GM19452 (cell line): ENCODE results near the gene MAN2A1.
"Not testable (repeated sequence)": the region's sequence is repeated elsewhere in the genome, so short reads cannot be mapped to it uniquely, and the experiment has no call there.

ENCODE experiments used
- ATAC-seq: cut with Tn5 transposase; IDR thresholded peaks from one replicate; pipeline ENCODE4 v1.9.1; 2021; ENCODE audit not compliant: unreplicated experiment

Gene MAN2A1

GRCh38 chr5:109857405-109858031 lies 167.8 kb downstream of the MAN2A1 start:
- ATAC-seq, result no peak

- no peak for ATAC-seq
These were observed 169.8 kb downstream of the MAN2A1 start for GRCh38 chr5:109859537-109859936.

- ATAC-seq, result no peak
These were observed 172.6 kb downstream of the MAN2A1 start for GRCh38 chr5:109862301-109862700.

DNA sequence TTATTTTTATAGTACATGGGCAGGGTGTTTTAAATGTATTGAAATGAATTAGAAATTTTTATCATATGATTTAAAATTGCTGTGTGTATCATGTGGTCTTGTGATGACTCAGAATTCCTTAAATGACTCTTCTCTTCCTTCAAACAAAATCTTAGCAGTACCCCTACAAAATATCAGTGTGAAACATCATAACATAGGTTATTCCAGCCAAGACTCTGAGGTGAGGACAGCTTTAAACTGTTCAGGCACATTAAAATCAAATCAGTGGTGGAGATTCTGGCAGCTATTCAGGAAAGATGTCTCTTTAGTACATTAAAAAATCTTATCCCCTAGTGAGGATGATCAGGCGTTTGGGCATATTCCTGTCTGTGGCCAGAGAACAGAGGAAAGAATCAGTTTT lies 174.0 kb downstream of the MAN2A1 start:
- no peak for ATAC-seq

DNA sequence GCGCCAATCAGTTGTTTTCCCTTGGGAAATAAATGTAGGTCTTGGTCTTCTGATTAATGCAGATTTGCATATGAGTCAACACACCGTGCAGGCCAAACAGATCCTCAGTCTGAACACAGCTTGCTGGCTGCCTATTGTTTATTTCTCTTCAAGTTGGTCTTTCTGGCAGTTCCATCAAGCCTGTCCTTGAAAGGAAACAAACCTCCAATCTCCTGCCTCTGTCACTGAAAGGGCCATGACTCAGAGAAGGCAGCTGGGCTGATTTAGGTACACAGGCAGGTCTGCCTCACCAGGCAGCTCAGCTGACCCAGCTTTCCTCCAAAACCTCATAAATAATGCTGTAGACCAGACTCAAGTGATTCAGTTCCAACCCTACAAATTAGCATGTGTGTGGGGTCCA lies 175.9 kb downstream of the MAN2A1 start:
- ATAC-seq, result no peak

DNA sequence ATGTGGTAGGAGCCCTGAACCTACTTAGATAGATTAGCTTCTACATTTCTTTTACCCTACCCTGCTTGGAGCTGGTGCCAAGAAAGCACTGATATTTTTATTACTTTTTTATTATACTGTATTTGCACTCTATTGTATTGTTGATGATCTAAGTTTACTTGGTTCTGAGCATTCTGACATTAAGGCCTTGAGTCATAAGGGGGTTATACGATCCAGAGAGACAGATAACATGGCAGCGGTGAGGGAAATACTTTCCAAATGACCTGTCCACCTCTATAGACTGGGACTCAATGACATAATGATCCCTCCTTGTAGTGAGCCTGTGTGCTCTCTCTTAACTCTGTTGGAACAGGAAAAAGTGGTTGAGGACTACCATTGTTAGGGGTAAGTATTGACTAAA lies 176.3 kb downstream of the MAN2A1 start:
- no peak for ATAC-seq

GRCh38 chr5:109868737-109869136 lies 179.0 kb downstream of the MAN2A1 start:
- no peak for ATAC-seq

DNA sequence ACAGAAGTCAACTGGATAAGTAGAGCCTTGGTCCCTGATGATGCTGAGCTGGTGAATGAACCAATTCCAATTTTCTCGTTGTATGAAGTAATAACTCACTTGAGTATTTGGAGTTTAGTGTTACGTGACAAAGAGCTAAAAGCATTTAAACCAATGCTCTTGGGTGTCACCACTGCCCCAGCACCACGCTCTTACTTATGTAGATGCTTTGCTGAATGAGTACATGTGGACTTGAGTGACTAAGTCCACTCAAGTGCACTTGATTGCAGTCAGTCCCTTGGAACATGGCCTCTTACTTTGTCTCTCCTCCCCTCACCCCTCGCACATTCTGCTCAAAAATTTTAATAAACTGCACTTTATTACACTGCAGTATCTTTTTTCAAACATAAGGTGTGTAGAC lies 184.0 kb downstream of the MAN2A1 start:
- no peak for ATAC-seq

DNA sequence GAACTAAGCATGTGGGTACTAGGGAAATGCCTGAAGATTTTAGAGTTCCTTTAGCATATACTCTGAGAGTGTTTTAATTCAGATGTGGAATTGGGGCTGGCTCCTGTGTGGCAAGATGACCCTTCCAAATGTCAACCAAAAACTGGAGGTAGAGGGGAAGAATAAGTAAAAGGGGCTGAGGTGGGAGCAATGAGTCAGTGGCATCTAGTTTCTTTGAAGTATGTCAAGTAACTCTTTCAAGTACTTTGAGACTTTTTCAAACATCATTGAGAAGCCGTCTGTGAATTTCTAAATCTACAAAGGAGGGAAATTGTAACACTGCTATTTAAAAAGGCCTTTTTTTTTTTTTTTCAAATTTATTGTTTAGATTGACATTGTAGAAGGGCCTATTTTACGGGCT lies 184.4 kb downstream of the MAN2A1 start:
- ATAC-seq, result no peak

DNA sequence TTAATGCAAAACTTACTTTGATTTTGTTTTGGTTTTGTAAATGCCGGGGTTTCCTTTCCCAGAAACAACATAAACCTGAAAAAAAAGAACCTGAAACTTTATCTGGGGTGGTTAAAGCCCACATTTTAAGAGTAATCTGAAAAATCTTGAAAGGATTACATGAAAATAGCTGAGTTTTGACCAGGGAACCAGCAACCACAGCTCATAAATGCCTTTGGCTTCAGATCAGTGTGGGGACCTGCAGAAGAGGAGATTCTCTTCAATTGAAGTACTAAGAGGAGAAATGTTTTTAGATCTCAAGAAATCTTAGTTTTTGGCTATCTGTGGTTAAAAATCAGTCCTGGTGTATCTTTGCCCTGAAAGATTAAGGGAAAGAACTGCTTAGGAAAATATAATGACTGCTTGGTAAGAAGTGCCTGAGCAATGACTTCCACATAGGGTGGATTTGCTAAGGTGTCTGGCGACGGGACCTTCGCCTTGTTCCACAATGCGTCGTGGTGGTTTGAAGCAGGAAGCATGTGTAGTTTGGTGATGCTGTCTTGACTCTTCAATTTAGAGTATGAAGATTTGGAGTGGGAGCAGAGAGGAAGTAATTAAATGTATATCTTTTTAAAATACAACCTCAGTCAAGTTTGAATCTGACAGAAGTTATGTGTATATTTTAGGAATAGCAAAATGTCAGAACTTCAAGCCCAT lies 186.5 kb downstream of the MAN2A1 start:
- no peak for ATAC-seq

DNA sequence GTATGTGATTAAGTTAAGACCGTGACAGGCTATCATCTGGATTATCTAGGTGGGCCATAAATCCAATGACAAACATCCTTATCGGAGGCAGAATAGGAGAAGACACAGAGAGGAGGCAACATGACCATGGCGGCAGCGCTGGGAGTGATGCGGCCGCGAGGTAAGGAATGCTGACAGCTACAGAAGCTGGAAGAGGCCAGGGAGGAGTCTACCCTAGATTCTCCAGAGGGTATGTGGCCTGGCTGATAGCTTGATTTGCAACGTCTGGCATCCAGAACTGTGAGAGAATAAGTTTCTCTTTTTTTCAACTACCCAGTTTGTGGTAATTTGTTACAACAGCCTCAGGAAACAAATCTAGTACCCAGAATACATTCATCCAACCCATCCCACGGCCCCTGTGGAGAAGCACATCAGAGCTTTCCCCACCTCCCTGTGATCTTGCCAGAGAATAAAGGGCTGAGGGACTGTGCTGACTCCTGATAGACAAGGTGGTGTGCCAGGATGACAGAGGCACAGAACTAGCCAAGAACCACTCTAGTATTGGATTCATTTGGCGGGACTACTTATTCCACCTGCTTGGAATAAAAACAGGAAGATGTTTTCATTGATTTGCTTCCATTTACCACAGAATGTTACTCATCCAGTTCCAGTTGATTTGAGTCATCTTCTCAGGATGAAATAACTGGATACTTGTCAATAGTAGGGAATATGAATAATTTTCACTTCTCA lies 187.4 kb downstream of the MAN2A1 start:
- ATAC-seq, result no peak

- ATAC-seq, result no peak
These were observed 187.9 kb downstream of the MAN2A1 start for GRCh38 chr5:109877670-109878045.

GRCh38 chr5:109878887-109879286 lies 189.2 kb downstream of the MAN2A1 start:
- ATAC-seq, result no peak

DNA sequence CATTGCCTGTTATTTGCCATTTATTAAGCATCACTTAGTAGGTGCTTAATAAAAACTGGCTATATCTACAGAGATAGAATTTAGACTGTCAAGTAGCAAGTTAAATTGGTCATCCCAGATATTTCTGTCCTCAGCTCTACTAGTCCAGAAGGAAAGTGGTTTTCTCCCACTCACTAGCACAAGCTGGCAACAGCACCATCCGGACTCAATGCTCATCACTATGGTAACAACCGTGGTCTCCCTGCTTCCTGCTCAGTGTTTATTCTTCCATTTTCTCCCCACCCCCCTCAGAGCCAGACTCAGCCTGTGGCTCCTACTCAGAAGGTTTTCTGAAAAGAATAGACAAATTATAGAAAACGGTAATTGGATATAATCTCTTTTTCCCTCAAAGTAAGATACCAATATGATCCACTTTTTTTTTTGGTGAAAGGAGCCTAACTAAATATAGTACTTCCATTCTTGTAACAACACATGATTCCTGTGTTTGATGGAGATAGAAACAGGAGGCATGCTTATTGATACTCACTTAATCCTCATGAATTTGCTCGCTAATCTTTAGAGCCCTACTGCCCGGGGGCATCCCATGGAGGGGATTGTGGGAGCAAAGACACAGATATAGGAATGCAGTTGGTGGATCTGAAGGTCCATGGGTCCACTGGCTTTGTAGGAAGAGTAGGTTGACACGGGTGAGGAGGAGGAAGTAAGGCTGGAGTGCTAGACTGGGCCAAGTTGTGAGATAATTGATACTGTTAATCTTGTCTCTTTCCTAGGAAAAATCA lies 191.4 kb downstream of the MAN2A1 start:
- no peak for ATAC-seq

DNA sequence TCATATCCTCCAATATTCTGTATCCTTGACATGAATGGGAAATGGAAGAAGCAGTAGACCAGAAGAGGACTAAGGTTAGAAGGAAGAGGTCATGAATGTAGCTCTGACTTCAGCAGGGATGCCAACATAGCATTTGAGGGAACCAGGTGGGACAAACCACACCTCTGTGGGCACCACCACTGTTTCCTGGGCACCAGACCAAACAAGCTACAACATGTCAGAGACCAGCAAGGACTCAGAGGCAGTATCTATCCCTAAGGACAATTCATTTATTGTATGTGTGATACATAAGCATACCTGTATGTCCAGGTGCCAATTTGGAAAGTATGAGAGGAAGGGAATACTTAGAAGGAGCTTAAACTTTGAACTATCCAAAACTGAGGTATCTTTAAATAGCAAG lies 192.8 kb downstream of the MAN2A1 start:
- ATAC-seq, result no peak

- no peak for ATAC-seq
These were observed 194.9 kb downstream of the MAN2A1 start for GRCh38 chr5:109884676-109885075.

GRCh38 chr5:109885205-109885604 lies 195.5 kb downstream of the MAN2A1 start:
- ATAC-seq, result no peak

GRCh38 chr5:109888989-109889388 lies 199.3 kb downstream of the MAN2A1 start:
- ATAC-seq, result no peak

DNA sequence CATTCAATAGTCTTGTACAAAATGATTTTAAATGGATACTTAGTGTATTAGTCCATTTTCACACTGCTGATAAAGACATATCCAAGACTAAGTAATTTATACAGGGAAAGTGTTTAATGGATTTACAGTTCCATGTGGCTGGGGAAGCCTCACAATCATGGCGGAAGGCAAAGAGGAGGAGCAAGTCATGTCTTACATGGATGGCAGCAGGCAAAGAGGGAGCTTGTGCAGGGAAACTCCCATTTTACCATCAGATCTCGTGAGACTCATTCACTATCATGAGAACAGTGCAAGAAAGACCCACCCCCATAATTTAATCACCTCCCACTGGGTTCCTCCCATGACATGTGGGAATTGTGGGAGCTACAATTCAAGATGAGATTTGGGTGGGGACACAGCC lies 203.5 kb downstream of the MAN2A1 start:
- ATAC-seq, result not testable (repeated sequence)

DNA sequence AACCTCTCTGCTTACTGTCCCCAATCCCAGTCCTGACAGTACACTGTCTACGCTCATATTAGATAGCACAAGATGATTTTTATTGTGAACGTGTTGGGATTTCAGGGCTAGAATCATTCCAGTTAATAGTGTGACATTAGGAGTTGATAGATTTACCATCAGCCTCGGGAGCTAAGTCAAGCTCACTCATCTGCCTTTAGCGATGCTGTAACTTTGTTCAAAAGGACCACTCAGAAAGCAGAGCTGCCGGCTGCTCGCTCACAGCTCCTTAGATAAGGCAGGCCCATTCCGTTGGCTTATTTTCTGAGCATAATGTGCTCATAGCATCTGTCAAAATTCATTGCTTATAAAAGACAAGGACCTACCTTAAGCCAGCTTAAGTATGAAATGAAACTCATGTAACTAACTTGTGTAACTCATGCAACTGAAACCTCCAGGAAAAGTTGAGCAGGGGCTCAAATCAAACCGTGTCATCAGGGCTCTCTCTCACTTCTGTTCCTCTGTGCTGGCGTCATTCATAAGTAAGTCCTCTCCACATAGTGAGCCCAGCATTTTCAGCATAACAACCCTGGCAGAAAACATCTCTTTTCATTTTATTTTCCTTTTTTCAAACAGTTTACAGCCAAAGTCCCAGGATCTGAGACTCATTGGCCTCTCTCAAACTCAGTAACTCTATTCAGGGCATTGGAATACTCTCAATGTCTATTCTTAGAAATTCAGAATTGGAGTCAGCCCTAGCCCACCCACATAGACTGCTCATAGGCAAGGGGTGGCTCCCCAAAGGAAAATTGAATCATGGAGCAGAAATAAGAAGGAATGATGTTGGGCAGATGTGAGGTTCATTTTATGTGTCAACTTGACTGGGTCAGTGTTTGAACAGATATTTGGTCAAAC lies 208.8 kb downstream of the MAN2A1 start:
- ATAC-seq, result no peak

DNA sequence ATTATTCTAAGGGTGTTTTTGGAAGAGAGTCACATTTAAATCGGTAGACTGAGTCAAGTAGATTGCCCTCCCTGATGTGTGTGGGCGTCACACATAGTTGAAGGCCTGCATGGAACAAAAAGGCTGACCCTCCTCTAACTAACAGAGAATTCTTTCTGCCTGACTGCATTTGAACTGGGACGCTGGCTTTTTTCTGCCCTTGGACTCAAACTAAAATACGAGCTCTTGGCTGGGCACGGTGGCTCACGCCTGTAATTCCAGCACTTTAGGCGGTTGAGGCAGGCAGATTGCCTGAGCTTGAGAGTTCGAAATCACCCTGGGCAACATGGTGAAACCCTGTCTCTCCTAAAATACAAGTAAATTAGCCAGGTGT lies 209.4 kb downstream of the MAN2A1 start:
- no peak for ATAC-seq
